Small intestine (tissue), 7 donors: ENCODE measurements around the gene EVC2. TPM values are rescaled to one million over a fixed set of nuclear protein-coding genes. Genes with fewer than 3 reads are reported as not detected.

ENCODE experiments used
- DNase-seq, 2 donors: peaks; one replicate each; pipeline versions ENCODE4 v3.0.0 to v3.0.0-alpha.2; 2013
- FAIRE-seq: peaks from 2 replicates; lab custom pipeline; 2012; peaks lifted over from hg19 to GRCh38; lab: Jason Lieb, UNC
- H3K27ac ChIP-seq, 3 donors: one replicate each; pipeline ENCODE4 v1.5.1; 2013; ENCODE audit warnings: low read length in 2 of 3, mild to moderate bottlenecking in 2 of 3, control low read depth in 1 of 3, inconsistent platforms in 1 of 3, low read depth in 1 of 3, moderate library complexity in 1 of 3
- H3K27me3 ChIP-seq, 3 donors: one replicate each; pipeline ENCODE4 v1.6.1; 2013; ENCODE audit warnings: low read length in 3 of 3, inconsistent platforms in 1 of 3; ENCODE audit not compliant: control insufficient read depth in 3 of 3, insufficient read depth in 3 of 3
- H3K36me3 ChIP-seq, 3 donors: one replicate each; pipeline ENCODE4 v1.6.1; 2013; ENCODE audit warnings: low read length in 3 of 3, inconsistent platforms in 1 of 3, low read depth in 1 of 3, mild to moderate bottlenecking in 1 of 3, moderate library complexity in 1 of 3; ENCODE audit not compliant: control insufficient read depth in 3 of 3, insufficient read depth in 2 of 3
- H3K4me1 ChIP-seq, 3 donors: one replicate each; pipeline ENCODE4 v1.6.1; 2013; ENCODE audit warnings: low read length in 2 of 3, inconsistent platforms in 1 of 3, low read depth in 1 of 3, mild to moderate bottlenecking in 1 of 3, moderate library complexity in 1 of 3; ENCODE audit not compliant: control insufficient read depth in 3 of 3, insufficient read depth in 2 of 3
- H3K4me3 ChIP-seq, 3 donors: one replicate each; pipeline ENCODE4 v1.5.1; 2013; ENCODE audit warnings: low read length in 3 of 3, control low read depth in 1 of 3, inconsistent platforms in 1 of 3, low read depth in 1 of 3, mild to moderate bottlenecking in 1 of 3, moderate library complexity in 1 of 3
- H3K9me3 ChIP-seq, 2 donors: one replicate each; pipeline ENCODE4 v1.6.1; 2013; ENCODE audit warnings: low read depth in 1 of 2, low read length in 1 of 2; ENCODE audit not compliant: control insufficient read depth in 2 of 2, insufficient read depth in 1 of 2
- WGBS, 3 donors: extraction: QIAGEN DNeasy Blood & Tissue Kit; methylation state at CpG; one replicate each; pipeline ENCODE4 v1.1.7; 2013; 5-methylcytosine and 5-hydroxymethylcytosine counted together
- polyA plus RNA-seq, 4 donors: library from polyadenylated mRNA; stranded (reverse) in 3 of 4; unstranded in 1 of 4; fragments of 200-250 nt in 3 of 4; fragments of 120-200 nt in 1 of 4; gene quantifications; one replicate each; pipeline versions ENCODE4 v1.2.1 to v1.2.3, GENCODE V29; 2013
- donor health status: healthy with polysubstance abuse.
- donor health status: control.
- donor health status: control.
- donor health status: Bipolar disorder and iron deficiency.
- donor health status: healthy.

EVC2 gene
- polyA plus RNA-seq, 4 donors, result 0.27 to 1.3 (median 0.83) TPM; not detected in 1

GRCh38 chr4:5747738-5748375, 39.5 kb upstream of the EVC2 start:
- Histone ChIP-seq H3K27me3 (no peaks in the 10 kb centered on the region), H3K4me1 (no peaks in the 10 kb centered on the region), H3K36me3 (peaks cover 0 to 5% (median 2%) of the 10 kb centered on the region in 3 donors), H3K27ac (no peak overlapping the region), H3K9me3 (no peaks in the 10 kb centered on the region), H3K4me3 (no peak overlapping the region)
- no peak for FAIRE-seq
- 54 to 74% (median 66%) methylated on average over 11 of the region's 11 CpGs for WGBS, 3 donors
- DNase-seq, result no peak

GRCh38 chr4:5746829-5747737, 38.7 kb upstream of the EVC2 start:
- 66 to 77% (median 73%) methylated on average over 12 of the region's 12 CpGs for whole genome bisulfite sequencing, 3 donors
- DNase-seq (no peak), FAIRE-seq (no peak)
- Histone ChIP-seq H3K36me3 (peaks cover 0 to 5% (median 2%) of the 10 kb centered on the region in 3 donors), H3K27me3 (no peaks in the 10 kb centered on the region), H3K27ac (no peak overlapping the region), H3K9me3 (no peaks in the 10 kb centered on the region), H3K4me3 (no peak overlapping the region), H3K4me1 (no peaks in the 10 kb centered on the region)

GRCh38 chr4:5746250-5746649, 37.9 kb upstream of the EVC2 start:
- H3K4me1 ChIP-seq, result no peaks in the 10 kb centered on the region

GRCh38 chr4:5742968-5743367, 34.6 kb upstream of the EVC2 start:
- H3K27ac ChIP-seq, result no peak overlapping the region
- H3K4me1 ChIP-seq, result no peaks in the 10 kb centered on the region
- FAIRE-seq (no peak), DNase-seq (no peak)
- H3K9me3 ChIP-seq, result no peaks in the 10 kb centered on the region
- no peak overlapping the region for H3K4me3 ChIP-seq
- peaks cover 0 to 2% (median 0%) of the 10 kb centered on the region in 3 donors for H3K36me3 ChIP-seq
- 69 to 87% (median 75%) methylated on average over 2 of the region's 2 CpGs for WGBS, 3 donors
- no peaks in the 10 kb centered on the region for H3K27me3 ChIP-seq

More at GRCh38 chr4:5746250-5746649, 37.9 kb upstream of the EVC2 start:
- H3K27me3 ChIP-seq, result no peaks in the 10 kb centered on the region
- WGBS, 3 donors, result 57 to 85% (median 69%) methylated on average over 5 of the region's 5 CpGs
- peaks cover 0 to 2% (median 2%) of the 10 kb centered on the region in 3 donors for H3K36me3 ChIP-seq
- H3K9me3 ChIP-seq, result no peaks in the 10 kb centered on the region
- H3K4me3 ChIP-seq, result no peak overlapping the region
- DNase-seq, result no peak
- no peak for FAIRE-seq
- H3K27ac ChIP-seq, result no peak overlapping the region

GRCh38 chr4:5742388-5742787, 34.0 kb upstream of the EVC2 start:
- H3K4me1 ChIP-seq, result no peaks in the 10 kb centered on the region
- no peak overlapping the region for H3K4me3 ChIP-seq
- H3K27ac ChIP-seq, result no peak overlapping the region
- no peak for FAIRE-seq
- no peaks in the 10 kb centered on the region for H3K27me3 ChIP-seq
- DNase-seq, result no peak
- no peaks in the 10 kb centered on the region for H3K9me3 ChIP-seq
- H3K36me3 ChIP-seq, result peaks cover 0 to 2% (median 0%) of the 10 kb centered on the region in 3 donors
- WGBS, 3 donors, result 91 to 94% (median 94%) methylated on average over 2 of the region's 2 CpGs

GRCh38 chr4:5738061-5738460, 29.7 kb upstream of the EVC2 start:
- Histone ChIP-seq H3K4me3 (no peak overlapping the region), H3K4me1 (no peaks in the 10 kb centered on the region), H3K27ac (no peak overlapping the region), H3K36me3 (peaks cover 0 to 4% (median 0%) of the 10 kb centered on the region in 3 donors), H3K27me3 (no peaks in the 10 kb centered on the region), H3K9me3 (no peaks in the 10 kb centered on the region)
- no peak for DNase-seq
- FAIRE-seq, result no peak
- 90 to 97% (median 94%) methylated on average over 2 of the region's 2 CpGs for WGBS, 3 donors

- peaks cover 0 to 10% (median 0%) of the 10 kb centered on the region in 3 donors for H3K36me3 ChIP-seq
- H3K4me1 ChIP-seq, result no peaks in the 10 kb centered on the region
- H3K4me3 ChIP-seq, result no peak overlapping the region
- no peak for FAIRE-seq
- no peak overlapping the region for H3K27ac ChIP-seq
- DNase-seq, result no peak
- no peaks in the 10 kb centered on the region for H3K9me3 ChIP-seq
- no peaks in the 10 kb centered on the region for H3K27me3 ChIP-seq
- 63 to 87% (median 74%) methylated on average over 3 of the region's 3 CpGs for WGBS, 3 donors
Observed at GRCh38 chr4:5735463-5735862, 27.1 kb upstream of the EVC2 start.

- Histone ChIP-seq H3K36me3 (peaks cover 0 to 11% (median 0%) of the 10 kb centered on the region in 3 donors), H3K9me3 (no peaks in the 10 kb centered on the region), H3K27me3 (no peaks in the 10 kb centered on the region), H3K4me3 (no peak overlapping the region), H3K4me1 (no peaks in the 10 kb centered on the region), H3K27ac (no peak overlapping the region)
- no peak for DNase-seq
- FAIRE-seq, result no peak
- WGBS, 3 donors, result 73 to 82% (median 80%) methylated on average over 5 of the region's 5 CpGs
Observed at GRCh38 chr4:5734853-5735252, 26.5 kb upstream of the EVC2 start.
